Measurements from ENCODE around the gene PPME1.

PPME1 gene

DNA sequence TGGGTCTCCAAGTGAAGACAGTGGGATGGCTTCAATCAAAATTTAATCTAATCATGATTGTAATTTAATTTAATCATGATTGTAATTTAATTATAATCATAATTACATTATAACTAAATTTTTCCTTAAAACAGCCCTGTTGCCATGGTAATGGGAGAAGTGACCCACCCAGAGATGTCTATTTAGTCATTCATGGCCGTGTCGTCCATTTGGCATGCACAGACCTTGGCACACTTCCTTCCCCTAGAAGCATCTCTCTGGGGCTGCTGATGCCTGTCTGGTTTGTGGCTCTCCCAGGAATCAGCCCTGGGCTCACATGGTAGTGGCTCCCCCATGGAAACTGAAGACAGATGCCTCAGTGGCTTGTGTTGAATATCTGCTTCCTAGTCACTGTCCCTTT lies 113.4 kb downstream of the PPME1 start:
- no peak for DNase-seq

DNA sequence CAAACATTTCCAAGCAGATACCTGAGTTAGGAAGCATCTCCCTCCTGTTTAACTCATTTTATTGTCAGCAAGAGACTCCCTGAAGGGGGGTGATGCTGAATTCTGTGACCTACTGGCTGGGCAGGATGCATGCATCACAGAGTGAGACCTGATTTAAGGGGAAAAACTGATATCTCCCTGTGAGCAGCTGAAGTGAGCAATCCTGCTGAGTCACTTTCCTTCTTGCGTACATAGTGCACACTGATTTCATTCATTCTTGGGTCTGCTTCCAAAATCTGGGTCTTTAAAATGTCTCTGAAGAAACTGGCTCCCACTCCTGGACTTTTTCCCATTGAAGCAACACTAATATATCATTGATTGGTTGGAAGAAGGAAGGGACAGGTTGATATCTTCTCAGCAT lies 117.1 kb downstream of the PPME1 start:
- no peak for DNase-seq

DNA sequence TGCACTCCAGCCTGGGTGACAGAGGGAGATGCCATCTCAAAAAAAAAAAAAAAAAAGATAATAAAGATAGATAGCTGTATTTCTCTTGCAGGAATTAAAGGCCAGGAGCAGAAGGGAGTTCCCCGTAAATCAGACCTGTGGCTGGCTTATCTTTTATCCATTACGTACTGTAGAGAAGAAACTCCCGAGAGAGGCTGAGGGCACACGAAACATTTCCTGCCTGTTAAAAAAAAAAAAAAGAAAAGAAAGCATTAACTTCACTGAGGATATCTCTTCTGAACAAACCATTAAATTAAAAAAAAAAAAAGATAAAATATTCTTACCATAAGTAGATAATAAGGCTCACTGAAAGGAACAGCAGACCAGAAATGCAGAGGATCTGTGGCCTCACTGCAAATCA lies 117.8 kb downstream of the PPME1 start:
- no peak for DNase-seq

DNA sequence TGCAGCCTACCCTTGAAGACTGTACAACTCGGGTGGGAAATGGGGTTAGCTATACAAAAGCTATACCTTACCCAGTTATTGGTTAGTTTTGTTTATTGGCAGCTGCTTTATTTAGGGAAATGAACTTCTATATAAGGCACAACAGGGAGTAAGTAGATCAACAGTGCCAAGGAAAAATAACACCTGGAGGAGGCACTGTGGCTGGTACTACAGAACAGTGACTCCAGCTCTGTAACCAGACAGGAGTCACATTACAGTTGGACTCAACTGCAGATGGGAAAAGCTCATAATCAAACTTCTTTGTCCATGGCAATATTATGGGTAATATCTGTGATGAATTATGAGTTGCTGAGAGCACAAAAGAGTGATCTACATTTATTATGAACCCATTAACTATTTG lies 126.4 kb downstream of the PPME1 start:
- no peak for DNase-seq

DNA sequence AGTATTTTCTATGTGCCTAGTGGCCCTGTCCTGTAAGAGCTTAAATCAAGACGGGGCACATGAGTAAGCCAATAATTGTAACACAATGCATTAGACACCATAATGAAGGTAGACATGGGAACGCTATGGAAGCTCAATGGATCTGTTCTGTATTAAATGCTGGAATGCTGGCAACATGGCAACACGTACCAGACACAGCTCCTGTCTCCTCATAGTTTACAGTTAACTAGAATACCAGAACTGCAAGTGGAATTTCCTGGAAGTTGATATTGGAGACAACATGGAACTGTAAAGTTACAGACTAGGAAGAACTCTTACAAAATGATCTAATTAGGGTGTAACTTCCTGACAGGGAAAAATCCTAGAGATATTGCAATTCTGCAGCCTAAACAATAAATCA lies 127.9 kb downstream of the PPME1 start:
- DNase-seq, result no peak

Data from SIG-M5 (cell line).